Esophagus muscularis mucosa (tissue), 4 donors: ENCODE data around the gene CCDC198. TPM values are rescaled to one million over a fixed set of nuclear protein-coding genes. Genes with fewer than 3 reads are reported as not detected.

Experiments
- DNase-seq: peaks from one replicate; pipeline ENCODE4 v3.0.0-alpha.2; 2017; ENCODE audit errors: extremely low spot score
- H3K27ac ChIP-seq, 4 donors: fragments of 200-600 bp; sonication (generic); replicated peaks in 1 of 4; 1 replicate in 3 of 4; 2 replicates in 1 of 4; pipeline ENCODE4 v1.5.1; 2016 to 2019; ENCODE audit warnings: mild to moderate bottlenecking in 1 of 4
- H3K27me3 ChIP-seq, 4 donors: fragments of 200-600 bp; sonication (generic); one replicate each; pipeline versions ENCODE4 v1.5.1 to v1.6.0; 2016 to 2019
- H3K36me3 ChIP-seq, 4 donors: fragments of 200-600 bp; sonication (generic); one replicate each; pipeline ENCODE4 v1.5.1; 2016 to 2019
- H3K4me1 ChIP-seq, 4 donors: fragments of 200-600 bp; sonication (generic); one replicate each; pipeline ENCODE4 v1.5.1; 2016 to 2019
- H3K4me3 ChIP-seq, 4 donors: fragments of 200-600 bp; sonication (generic); 1 replicate in 2 of 4; 2 replicates in 2 of 4; pipeline ENCODE4 v1.5.1; 2016 to 2019; ENCODE audit warnings: mild to moderate bottlenecking in 4 of 4, moderate library complexity in 1 of 4
- H3K9me3 ChIP-seq, 4 donors: fragments of 200-600 bp; sonication (generic); 1 replicate in 3 of 4; 2 replicates in 1 of 4; pipeline ENCODE4 v1.5.1; 2016 to 2019
- CTCF ChIP-seq, 3 experiments: fragments of 200-600 bp in 2 of 3; fragments of 450-650 bp in 1 of 3; sonication (generic) in 2 of 3; IDR thresholded peaks; one replicate each; pipeline ENCODE4 v1.5.1; 2017 to 2019; ENCODE audit warnings: antibody characterized with exemption in 3 of 3, mild to moderate bottlenecking in 2 of 3, moderate library complexity in 1 of 3
- EP300 ChIP-seq: sonication (generic); formaldehyde crosslinking; IDR thresholded peaks from one replicate; pipeline ENCODE4 v1.6.1; 2017; ENCODE audit warnings: antibody characterized with exemption
- POLR2A ChIP-seq: fragments of 450-650 bp; IDR thresholded peaks from one replicate; pipeline ENCODE4 v1.6.1; 2017; ENCODE audit warnings: antibody characterized with exemption, moderate library complexity, mild to moderate bottlenecking, low read depth
- POLR2AphosphoS5 ChIP-seq, 2 donors: sonication (generic); formaldehyde crosslinking; IDR thresholded peaks; one replicate each; pipeline ENCODE4 v1.6.1; 2017; ENCODE audit warnings: antibody characterized with exemption in 2 of 2
- WGBS: methylation state at CpG from one replicate; pipeline ENCODE4 v1.1.5; 2018; 5-methylcytosine and 5-hydroxymethylcytosine counted together
- intact Hi-C: fragments of 100-400 bp; cut with DNase I; formaldehyde crosslinking; loops from one replicate; pipeline ENCODE4 v1.15.1; 2023
- total RNA-seq, 4 donors: library from RNA; depleted of rRNA; stranded (reverse); fragments of >200 nt; gene quantifications; one replicate each; pipeline versions ENCODE4 v1.1.0 to v1.2.1, GENCODE V29; 2016

The CCDC198 gene
- not detected for total RNA-seq

GRCh38 chr14:57493467-57494181, at the start of gene CCDC198:
TSS of gene CCDC198 (minus strand) at chr14:57493857. CDS start at chr14:57493715, 142 bp downstream.
- H3K27ac ChIP-seq: no peak within 1 kb of the TSS
- TF ChIP-seq EP300 (no peak), POLR2AphosphoS5 (IDR thresholded peaks at IDR 0.05) (no peak), CTCF (IDR thresholded peaks at IDR 0.05) (no peak), POLR2A (no peak)
- no peaks in the 10 kb centered on the region for H3K36me3 ChIP-seq
- no peaks in the 10 kb centered on the region for H3K9me3 ChIP-seq
- H3K27me3 ChIP-seq: no peaks in the 10 kb centered on the region
- H3K4me3 ChIP-seq: no peak within 1 kb of the TSS
- WGBS: 61% methylated on average over 6 of the region's 6 CpGs
- no peaks in the 10 kb centered on the region for H3K4me1 ChIP-seq
- intact Hi-C loops: no loop called here
- no peak for DNase-seq

GRCh38 chr14:57533214-57533613, 39.6 kb upstream of the CCDC198 start:
- Histone ChIP-seq H3K4me1 (no peaks in the 10 kb centered on the region), H3K27ac (no peak overlapping the region), H3K4me3 (no peak overlapping the region), H3K27me3 (no peaks in the 10 kb centered on the region), H3K9me3 (no peaks in the 10 kb centered on the region), H3K36me3 (no peaks in the 10 kb centered on the region)
- TF ChIP-seq POLR2AphosphoS5 (IDR thresholded peaks at IDR 0.05) (no peak), CTCF (IDR thresholded peaks at IDR 0.05) (peak in 2 of 3 experiments; percentile 27 to 30), EP300 (no peak), POLR2A (no peak)
- intact Hi-C loops: no loop called here
- 78% methylated on average over 1 of the region's 1 CpG for WGBS
- no peak for DNase-seq

GRCh38 chr14:57530571-57530970, 36.9 kb upstream of the CCDC198 start:
- no peak for DNase-seq
- Histone ChIP-seq H3K27me3 (no peaks in the 10 kb centered on the region), H3K4me1 (no peaks in the 10 kb centered on the region), H3K36me3 (no peaks in the 10 kb centered on the region), H3K9me3 (peaks cover 0 to 8% (median 3%) of the 10 kb centered on the region in 4 donors), H3K27ac (no peak overlapping the region), H3K4me3 (no peak overlapping the region)
- no peak for TF ChIP-seq POLR2A
- no peak for TF ChIP-seq POLR2AphosphoS5 (IDR thresholded peaks at IDR 0.05)
- no peak for TF ChIP-seq EP300
- no peak for TF ChIP-seq CTCF (IDR thresholded peaks at IDR 0.05)
- intact Hi-C loops: no loop called here

GRCh38 chr14:57526942-57527341, 33.3 kb upstream of the CCDC198 start:
- TF ChIP-seq POLR2AphosphoS5 (IDR thresholded peaks at IDR 0.05) (no peak), POLR2A (no peak), CTCF (IDR thresholded peaks at IDR 0.05) (no peak), EP300 (no peak)
- Histone ChIP-seq H3K36me3 (no peaks in the 10 kb centered on the region), H3K4me3 (no peak overlapping the region), H3K27ac (no peak overlapping the region), H3K9me3 (peaks cover 0 to 22% (median 7%) of the 10 kb centered on the region in 4 donors), H3K4me1 (no peaks in the 10 kb centered on the region), H3K27me3 (no peaks in the 10 kb centered on the region)
- no peak for DNase-seq
- intact Hi-C loops: no loop called here
- 45% methylated on average over 3 of the region's 3 CpGs for WGBS

GRCh38 chr14:57519043-57519442, 25.4 kb upstream of the CCDC198 start:
- Histone ChIP-seq H3K36me3 (no peaks in the 10 kb centered on the region), H3K27me3 (no peaks in the 10 kb centered on the region), H3K4me1 (no peaks in the 10 kb centered on the region), H3K4me3 (no peak overlapping the region), H3K27ac (no peak overlapping the region), H3K9me3 (peaks cover 0 to 22% (median 12%) of the 10 kb centered on the region in 4 donors)
- intact Hi-C loops: no loop called here
- TF ChIP-seq CTCF (IDR thresholded peaks at IDR 0.05) (no peak), POLR2A (no peak), EP300 (no peak), POLR2AphosphoS5 (IDR thresholded peaks at IDR 0.05) (no peak)
- no peak for DNase-seq
